ENCODE results near the gene ITGA6. TPM values are rescaled to one million over a fixed set of nuclear protein-coding genes. Genes with fewer than 3 reads are reported as not detected.

The ITGA6 gene
- polyA plus RNA-seq, 1 experiment: 14.8 TPM

DNA sequence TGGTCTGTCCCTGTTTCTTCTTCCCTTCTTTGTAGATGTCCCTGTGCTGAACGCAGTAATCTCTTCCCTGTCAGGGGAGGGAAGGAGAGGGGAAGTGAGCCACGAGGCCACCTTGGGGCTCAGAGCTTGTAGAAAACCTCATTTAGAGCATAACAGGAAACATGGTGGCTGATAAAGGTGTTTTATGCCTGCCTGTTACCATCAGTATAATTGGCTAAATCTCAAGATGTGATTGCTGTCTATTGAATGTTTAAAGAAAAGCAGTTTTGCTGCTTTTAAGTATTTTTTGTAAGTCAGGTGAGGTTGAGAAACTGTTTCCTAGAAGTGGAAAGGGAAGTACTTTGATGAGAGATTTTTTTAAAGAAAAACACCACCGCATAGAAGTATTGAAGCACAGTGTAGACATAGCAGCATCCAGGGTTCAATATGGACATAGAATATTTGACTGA lies 68.8 kb downstream of the ITGA6 start:
- ChIA-PET POLR2A (no interaction called here), CTCF (no interaction called here)
- Histone ChIP-seq H3K27ac (ENCODE audit: low read depth, low read length) (no peak overlapping the region), H3K27me3 (ENCODE audit: control insufficient read depth, insufficient read depth, low read length) (no peaks in the 10 kb centered on the region), H3K4me3 (ENCODE audit: low read depth, low read length) (no peak overlapping the region), H3K9me3 (ENCODE audit: control insufficient read depth, insufficient read depth, low read length) (no peaks in the 10 kb centered on the region)
- TF ChIP-seq, protein P1, sequence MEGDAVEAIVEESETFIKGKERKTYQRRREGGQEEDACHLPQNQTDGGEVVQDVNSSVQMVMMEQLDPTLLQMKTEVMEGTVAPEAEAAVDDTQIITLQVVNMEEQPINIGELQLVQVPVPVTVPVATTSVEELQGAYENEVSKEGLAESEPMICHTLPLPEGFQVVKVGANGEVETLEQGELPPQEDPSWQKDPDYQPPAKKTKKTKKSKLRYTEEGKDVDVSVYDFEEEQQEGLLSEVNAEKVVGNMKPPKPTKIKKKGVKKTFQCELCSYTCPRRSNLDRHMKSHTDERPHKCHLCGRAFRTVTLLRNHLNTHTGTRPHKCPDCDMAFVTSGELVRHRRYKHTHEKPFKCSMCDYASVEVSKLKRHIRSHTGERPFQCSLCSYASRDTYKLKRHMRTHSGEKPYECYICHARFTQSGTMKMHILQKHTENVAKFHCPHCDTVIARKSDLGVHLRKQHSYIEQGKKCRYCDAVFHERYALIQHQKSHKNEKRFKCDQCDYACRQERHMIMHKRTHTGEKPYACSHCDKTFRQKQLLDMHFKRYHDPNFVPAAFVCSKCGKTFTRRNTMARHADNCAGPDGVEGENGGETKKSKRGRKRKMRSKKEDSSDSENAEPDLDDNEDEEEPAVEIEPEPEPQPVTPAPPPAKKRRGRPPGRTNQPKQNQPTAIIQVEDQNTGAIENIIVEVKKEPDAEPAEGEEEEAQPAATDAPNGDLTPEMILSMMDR (IDR thresholded peaks at IDR 0.05; ENCODE audit: low read depth, low read length): no peak
- DNase-seq (ENCODE audit: low read depth, low spot score): no peak

DNA sequence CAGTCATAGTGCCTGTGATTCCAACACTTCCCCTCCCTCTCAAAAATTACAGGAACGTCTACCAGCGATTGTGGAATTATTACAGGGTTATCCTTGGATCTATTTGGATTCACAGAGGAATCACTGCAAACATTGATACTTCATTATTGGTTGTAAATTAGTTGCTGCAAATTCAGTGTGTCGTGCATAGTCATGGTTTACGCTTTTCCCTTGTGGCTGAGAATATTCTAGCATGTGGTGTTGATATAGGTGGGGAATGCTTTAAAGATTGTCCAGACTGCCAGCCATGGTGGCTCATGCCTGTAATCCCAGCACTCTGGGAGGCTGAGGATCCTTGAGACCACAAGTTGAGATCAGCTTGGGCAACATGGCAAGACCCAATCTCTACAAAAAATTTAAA lies 79.8 kb downstream of the ITGA6 start:
- ChIA-PET POLR2A (no interaction called here), CTCF (no interaction called here)
- Histone ChIP-seq H3K27ac (ENCODE audit: low read depth, low read length) (no peak overlapping the region), H3K4me3 (ENCODE audit: low read depth, low read length) (no peak overlapping the region), H3K27me3 (ENCODE audit: control insufficient read depth, insufficient read depth, low read length) (no peaks in the 10 kb centered on the region), H3K9me3 (ENCODE audit: control insufficient read depth, insufficient read depth, low read length) (peaks cover 6% of the 10 kb centered on the region; the same call in 1 of the 2 replicates)
- TF ChIP-seq, protein P1 (IDR thresholded peaks at IDR 0.05; ENCODE audit: low read depth, low read length): no peak
- no peak for DNase-seq (ENCODE audit: low read depth, low spot score)

DNA sequence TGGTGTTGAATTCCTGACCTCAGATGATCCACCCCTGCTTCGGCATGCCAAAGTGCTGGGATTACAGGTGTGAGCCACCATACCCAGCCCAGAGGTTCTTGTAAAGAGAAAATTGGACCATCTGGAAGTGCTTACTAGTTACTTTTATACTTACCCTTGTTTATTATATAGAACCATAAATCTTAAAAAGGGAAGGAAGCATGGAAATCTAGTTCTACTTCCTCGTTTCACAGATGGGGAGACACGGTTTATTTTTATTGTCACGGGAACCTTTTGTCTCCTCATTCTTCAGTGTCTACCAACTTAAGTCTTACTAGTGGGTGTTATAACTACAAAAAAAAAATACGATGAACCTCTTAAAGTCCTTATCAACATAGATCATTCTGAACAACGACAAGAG lies 82.7 kb downstream of the ITGA6 start:
- ChIA-PET CTCF (no interaction called here), POLR2A (no interaction called here)
- no peak for DNase-seq (ENCODE audit: low read depth, low spot score)
- TF ChIP-seq, protein P1 (IDR thresholded peaks at IDR 0.05; ENCODE audit: low read depth, low read length): no peak
- no peaks in the 10 kb centered on the region for H3K27me3 ChIP-seq (ENCODE audit: control insufficient read depth, insufficient read depth, low read length)
- peaks cover 20% of the 10 kb centered on the region for H3K9me3 ChIP-seq (ENCODE audit: control insufficient read depth, insufficient read depth, low read length)
- H3K27ac ChIP-seq (ENCODE audit: low read depth, low read length): no peak overlapping the region
- no peak overlapping the region for H3K4me3 ChIP-seq (ENCODE audit: low read depth, low read length)

DNA sequence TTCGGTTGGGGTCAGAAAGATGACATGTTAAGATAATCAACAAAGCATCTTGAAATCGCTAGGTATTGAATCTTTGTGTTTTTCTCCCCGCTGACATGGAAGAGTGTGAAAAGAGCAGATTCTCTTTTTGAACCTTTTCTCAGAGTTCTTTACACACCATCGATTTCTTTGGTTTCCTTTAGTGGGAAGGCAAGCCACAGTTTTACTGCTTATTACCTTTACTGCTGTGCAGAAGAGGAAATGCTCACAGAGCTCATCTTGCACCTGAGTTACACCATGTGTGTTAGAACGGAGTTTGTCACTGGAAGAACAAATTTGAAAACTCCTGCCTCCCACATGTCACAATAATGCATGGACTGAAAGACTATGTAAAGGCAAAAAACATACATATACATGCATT lies 83.2 kb downstream of the ITGA6 start:
- no peak overlapping the region for H3K4me3 ChIP-seq (ENCODE audit: low read depth, low read length)
- DNase-seq (ENCODE audit: low read depth, low spot score): no peak
- CTCF ChIA-PET: no interaction called here
- H3K27me3 ChIP-seq (ENCODE audit: control insufficient read depth, insufficient read depth, low read length): no peaks in the 10 kb centered on the region
- TF ChIP-seq, protein P1 (IDR thresholded peaks at IDR 0.05; ENCODE audit: low read depth, low read length): no peak
- POLR2A ChIA-PET: no interaction called here
- H3K27ac ChIP-seq (ENCODE audit: low read depth, low read length): no peak overlapping the region
- H3K9me3 ChIP-seq (ENCODE audit: control insufficient read depth, insufficient read depth, low read length): peaks cover 20% of the 10 kb centered on the region

DNA sequence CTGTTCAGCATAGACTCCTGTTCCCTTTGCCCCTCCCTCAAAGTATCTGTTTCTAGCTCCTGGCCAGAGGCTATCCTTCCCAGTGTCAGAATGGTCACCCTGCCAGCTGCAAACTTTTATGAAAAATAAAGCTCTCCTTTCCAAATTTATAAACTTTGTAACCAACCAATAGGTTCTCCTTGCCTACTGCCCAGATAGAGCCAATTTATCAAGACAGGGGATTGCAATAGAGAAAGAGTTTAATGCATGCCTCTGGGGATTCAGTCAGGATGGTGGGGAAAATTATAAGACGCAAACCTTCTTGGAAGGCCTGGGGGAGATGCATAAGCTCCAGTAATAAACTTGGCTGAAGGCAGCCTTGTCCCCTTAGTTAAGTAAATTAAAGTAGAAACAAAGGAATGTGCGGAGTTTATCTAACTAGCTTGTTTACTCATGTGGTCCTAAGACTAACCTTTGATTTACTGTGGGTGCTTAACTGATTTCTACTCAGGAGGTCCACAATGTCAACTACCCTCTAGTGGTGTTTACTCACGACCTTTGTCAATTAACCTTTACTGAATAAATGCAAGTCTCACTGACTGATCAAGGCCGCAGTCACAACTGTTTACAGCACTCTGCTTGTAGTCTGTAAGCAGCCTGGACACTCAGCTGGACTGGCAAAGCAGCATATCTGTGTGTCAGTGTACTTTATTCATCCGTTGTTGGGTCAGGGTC lies 85.6 kb downstream of the ITGA6 start:
- no peak for DNase-seq (ENCODE audit: low read depth, low spot score)
- Histone ChIP-seq H3K27me3 (ENCODE audit: control insufficient read depth, insufficient read depth, low read length) (no peaks in the 10 kb centered on the region), H3K27ac (ENCODE audit: low read depth, low read length) (no peak overlapping the region), H3K4me3 (ENCODE audit: low read depth, low read length) (no peak overlapping the region), H3K9me3 (ENCODE audit: control insufficient read depth, insufficient read depth, low read length) (peaks cover 20% of the 10 kb centered on the region)
- TF ChIP-seq, protein P1 (IDR thresholded peaks at IDR 0.05; ENCODE audit: low read depth, low read length): no peak
- CTCF ChIA-PET: interaction anchor here (1.1 kb wide), 1 partner anchor 40 kb away, joined by 3 read pairs; no protein-coding TSS in a partner anchor
- POLR2A ChIA-PET: no interaction called here

Measured in AG04450 (cell line).